DOHH2 (cell line): ENCODE measurements around the gene ERH.

ENCODE experiments used
- H3F3A ChIP-seq: fragments of 200-600 bp; sonication (generic), shearing (Covaris generic); 2 replicates; pipeline ENCODE4 v1.6.0; 2016; ENCODE audit warnings: antibody characterized with exemption, mild to moderate bottlenecking; ENCODE audit not compliant: control insufficient read depth, insufficient read depth
- H3K27ac ChIP-seq: fragments of 200-600 bp; sonication (generic); 2 replicates; pipeline ENCODE4 v1.5.1; 2014; ENCODE audit warnings: low read depth, mild to moderate bottlenecking, low read length, moderate library complexity
- H3K27me3 ChIP-seq: fragments of 200-600 bp; sonication (generic); 2 replicates; pipeline ENCODE4 v1.6.1; 2014; ENCODE audit warnings: mild to moderate bottlenecking, low read length, mixed read lengths; ENCODE audit not compliant: control insufficient read depth
- H3K36me3 ChIP-seq: fragments of 200-600 bp; sonication (generic); 2 replicates; pipeline ENCODE4 v1.6.1; 2014; ENCODE audit warnings: mild to moderate bottlenecking, low read length, moderate library complexity, mixed read lengths; ENCODE audit not compliant: control insufficient read depth
- H3K4me1 ChIP-seq: fragments of 200-600 bp; sonication (generic); 2 replicates; pipeline ENCODE4 v1.6.1; 2014; ENCODE audit warnings: mild to moderate bottlenecking, low read length, mixed read lengths; ENCODE audit not compliant: control insufficient read depth
- H3K4me2 ChIP-seq: fragments of 200-600 bp; sonication (generic); 2 replicates; pipeline ENCODE4 v1.6.0; 2014; ENCODE audit warnings: mild to moderate bottlenecking, low read length, moderate library complexity
- H3K4me3 ChIP-seq: fragments of 200-600 bp; sonication (generic); 2 replicates; pipeline ENCODE4 v1.5.1; 2014; ENCODE audit warnings: mild to moderate bottlenecking, low read length, mixed read lengths
- H3K79me2 ChIP-seq: fragments of 200-600 bp; sonication (generic); 2 replicates; pipeline ENCODE4 v1.6.1; 2014; ENCODE audit warnings: mild to moderate bottlenecking, low read length, mixed read lengths; ENCODE audit not compliant: control insufficient read depth
- H3K9me2 ChIP-seq: fragments of 200-600 bp; sonication (generic); replicated peaks from 2 replicates; pipeline ENCODE4 v1.6.1; 2014; ENCODE audit warnings: mild to moderate bottlenecking, low read length, mixed read lengths; ENCODE audit not compliant: control insufficient read depth
- H3K9me3 ChIP-seq: fragments of 200-600 bp; sonication (generic); 2 replicates; pipeline ENCODE4 v1.6.1; 2014; ENCODE audit warnings: antibody characterized with exemption, low read length, mixed read lengths; ENCODE audit not compliant: control insufficient read depth, insufficient read depth
- H4K20me1 ChIP-seq: fragments of 200-600 bp; sonication (generic); 2 replicates; pipeline ENCODE4 v1.6.0; 2014; ENCODE audit warnings: low read depth, mild to moderate bottlenecking, antibody characterized with exemption, low read length, moderate library complexity; ENCODE audit not compliant: control insufficient read depth, insufficient read depth
- EZH2phosphoT487 ChIP-seq: fragments of 200-600 bp; sonication (generic); IDR thresholded peaks from 2 replicates; pipeline ENCODE4 v1.6.1; 2017; ENCODE audit warnings: borderline replicate concordance, mild to moderate bottlenecking, antibody characterized with exemption, low read length, moderate library complexity, mixed read lengths
- TF ChIP-seq, protein P1 (sequence below): fragments of 200-600 bp; sonication (generic); IDR thresholded peaks from one replicate; pipeline ENCODE4 v1.5.1; 2014; ENCODE audit warnings: antibody characterized with exemption, mild to moderate bottlenecking, low read depth, low read length; ENCODE audit not compliant: poor library complexity, severe bottlenecking

ERH gene

GRCh38 chr14:69398053-69398817, at the start of gene ERH, which contains the start of gene SLC39A9:
Gene ERH, minus strand, starts transcription at chr14:69398299. Its CDS starts 66 bp downstream, at chr14:69398233.
Gene SLC39A9, plus strand, starts transcription at chr14:69398692. Its CDS starts 678 bp downstream, at chr14:69399370.
- peak within 1 kb of the TSS; percentile 89 for H3K4me3 ChIP-seq
- H3K27me3 ChIP-seq = no peaks in the 10 kb centered on the region
- TF ChIP-seq, protein P1, sequence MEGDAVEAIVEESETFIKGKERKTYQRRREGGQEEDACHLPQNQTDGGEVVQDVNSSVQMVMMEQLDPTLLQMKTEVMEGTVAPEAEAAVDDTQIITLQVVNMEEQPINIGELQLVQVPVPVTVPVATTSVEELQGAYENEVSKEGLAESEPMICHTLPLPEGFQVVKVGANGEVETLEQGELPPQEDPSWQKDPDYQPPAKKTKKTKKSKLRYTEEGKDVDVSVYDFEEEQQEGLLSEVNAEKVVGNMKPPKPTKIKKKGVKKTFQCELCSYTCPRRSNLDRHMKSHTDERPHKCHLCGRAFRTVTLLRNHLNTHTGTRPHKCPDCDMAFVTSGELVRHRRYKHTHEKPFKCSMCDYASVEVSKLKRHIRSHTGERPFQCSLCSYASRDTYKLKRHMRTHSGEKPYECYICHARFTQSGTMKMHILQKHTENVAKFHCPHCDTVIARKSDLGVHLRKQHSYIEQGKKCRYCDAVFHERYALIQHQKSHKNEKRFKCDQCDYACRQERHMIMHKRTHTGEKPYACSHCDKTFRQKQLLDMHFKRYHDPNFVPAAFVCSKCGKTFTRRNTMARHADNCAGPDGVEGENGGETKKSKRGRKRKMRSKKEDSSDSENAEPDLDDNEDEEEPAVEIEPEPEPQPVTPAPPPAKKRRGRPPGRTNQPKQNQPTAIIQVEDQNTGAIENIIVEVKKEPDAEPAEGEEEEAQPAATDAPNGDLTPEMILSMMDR = no peak
- no peak for TF ChIP-seq EZH2phosphoT487
- H3K9me2 ChIP-seq = no peaks in the 10 kb centered on the region
- H4K20me1 ChIP-seq = peaks cover 21% of the 10 kb centered on the region; the same call in 1 of the 2 replicates
- peaks cover 97% of the 10 kb centered on the region for H3K79me2 ChIP-seq
- H3K27ac ChIP-seq = peak within 1 kb of the TSS; percentile 74
- no peaks in the 10 kb centered on the region for H3F3A ChIP-seq
- H3K9me3 ChIP-seq = no peaks in the 10 kb centered on the region
- H3K36me3 ChIP-seq = peaks cover 54% of the 10 kb centered on the region
- peaks cover 68% of the 10 kb centered on the region for H3K4me1 ChIP-seq
- H3K4me2 ChIP-seq = peak within 1 kb of the TSS; percentile 88

DNA sequence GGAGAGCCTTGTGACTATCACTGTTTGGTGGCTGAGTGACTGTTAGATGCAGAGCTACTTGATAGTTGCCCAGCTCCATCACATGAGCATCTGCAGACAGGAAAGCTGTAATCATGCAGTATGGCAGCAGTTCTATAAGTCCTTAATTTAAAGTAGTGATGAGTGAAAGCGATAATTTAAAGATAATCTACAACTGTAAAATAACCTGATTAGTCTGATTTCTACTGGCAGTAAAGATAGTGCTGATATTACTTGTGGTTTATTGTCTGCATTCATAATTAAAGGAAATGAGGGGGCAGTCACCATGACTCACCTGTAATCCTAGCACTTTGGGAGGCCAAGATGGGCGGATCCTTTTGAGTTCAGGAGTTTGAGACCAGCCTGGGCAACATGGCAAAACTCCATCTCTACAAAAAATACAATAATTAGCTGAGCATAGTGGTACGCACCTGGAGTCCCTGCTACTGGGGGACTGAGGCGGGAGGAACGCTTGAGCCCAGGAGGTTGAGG, 45.3 kb upstream of the ERH start:
- Histone ChIP-seq H3K36me3 (peaks cover 23% of the 10 kb centered on the region), H3K27ac (no peak overlapping the region), H3K4me2 (no peak overlapping the region), H3K4me3 (no peak overlapping the region), H3K9me3 (no peaks in the 10 kb centered on the region), H4K20me1 (no peaks in the 10 kb centered on the region), H3F3A (no peaks in the 10 kb centered on the region), H3K4me1 (peaks cover 10% of the 10 kb centered on the region), H3K27me3 (no peaks in the 10 kb centered on the region), H3K9me2 (no peaks in the 10 kb centered on the region), H3K79me2 (0 out of 2 replicates have a peak, but pooled peaks cover 4% of the 10 kb centered on the region)
- no peak for TF ChIP-seq EZH2phosphoT487
- TF ChIP-seq, protein P1 = no peak

DNA sequence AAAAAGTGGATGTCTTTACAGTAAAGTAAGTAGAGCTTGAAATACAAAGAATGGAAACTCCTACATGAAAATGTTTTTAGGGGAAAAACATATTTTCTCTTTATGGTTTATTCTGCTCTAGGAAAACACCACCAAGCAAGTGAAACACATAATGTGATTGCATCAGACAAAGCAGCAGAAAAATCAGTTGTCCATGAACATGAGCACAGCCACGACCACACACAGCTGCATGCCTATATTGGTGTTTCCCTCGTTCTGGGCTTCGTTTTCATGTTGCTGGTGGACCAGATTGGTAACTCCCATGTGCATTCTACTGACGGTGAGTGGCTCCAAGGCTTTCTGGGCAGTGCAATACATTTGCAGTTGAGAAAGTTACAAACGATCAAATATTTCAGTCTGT, 43.8 kb upstream of the ERH start:
- Histone ChIP-seq H3K79me2 (peaks cover 6% of the 10 kb centered on the region; the same call in 1 of the 2 replicates), H3K9me2 (no peaks in the 10 kb centered on the region), H3K36me3 (peaks cover 23% of the 10 kb centered on the region), H3K9me3 (no peaks in the 10 kb centered on the region), H3K4me2 (peak overlapping the region; percentile 20; the same call in 1 of the 2 replicates), H3F3A (no peaks in the 10 kb centered on the region), H3K4me3 (no peak overlapping the region), H3K27ac (no peak overlapping the region), H3K4me1 (peaks cover 10% of the 10 kb centered on the region), H3K27me3 (no peaks in the 10 kb centered on the region), H4K20me1 (no peaks in the 10 kb centered on the region)
- no peak for TF ChIP-seq EZH2phosphoT487
- TF ChIP-seq, protein P1 = no peak
